Activated T-cell treated with anti-CD3 and anti-CD28 coated beads, Interleukin-2, amount 50 U/mL, for 4 hours (primary cell): ENCODE results near the gene TRIM65. TPM values are rescaled to one million over a fixed set of nuclear protein-coding genes. Genes with fewer than 3 reads are reported as not detected.

Experiments
- ATAC-seq, 2 donors: fragments of 200-7000 bp; cut with Tn5 transposase; one replicate each; pipeline ENCODE4 v1.10.0; 2021
- DNase-seq: peaks from one replicate; pipeline ENCODE4 v3.0.0-alpha.2; 2020
- H3K27me3 Mint-ChIP-seq: one replicate; pipeline ENCODE4 v1.8.0; 2021; ENCODE audit warnings: low read depth, mixed read lengths
- H3K36me3 Mint-ChIP-seq: one replicate; pipeline ENCODE4 v1.8.0; 2022; ENCODE audit warnings: mixed read lengths; ENCODE audit not compliant: insufficient read depth
- H3K4me1 Mint-ChIP-seq: one replicate; pipeline ENCODE4 v1.8.0; 2021; ENCODE audit warnings: low read depth, mixed read lengths
- H3K4me3 Mint-ChIP-seq: one replicate; pipeline ENCODE4 v1.8.0; 2021; ENCODE audit warnings: mild to moderate bottlenecking, moderate library complexity, mixed read lengths
- H3K9me3 Mint-ChIP-seq: one replicate; pipeline ENCODE4 v1.8.0; 2021; ENCODE audit warnings: mixed read lengths
- total RNA-seq, 3 donors: library from RNA; stranded (reverse); gene quantifications; one replicate each; pipeline ENCODE4 v1.2.1, GENCODE V29; 2021

The TRIM65 gene
- total RNA-seq, 3 donors from 2014 or later, result 35.3 to 46.9 (median 43.7) TPM

GRCh38 chr17:75909051-75909811 is 12.5 kb upstream of the TRIM65 start:
- peaks cover 6% of the 10 kb centered on the region for H3K4me1 Mint-ChIP-seq
- ATAC-seq (no peak), DNase-seq (no peak)
- H3K27me3 Mint-ChIP-seq, result no peaks in the 10 kb centered on the region
- H3K9me3 Mint-ChIP-seq, result no peaks in the 10 kb centered on the region
- peaks cover under 1% of the 10 kb centered on the region for H3K36me3 Mint-ChIP-seq
- no peak overlapping the region for H3K4me3 Mint-ChIP-seq

- ATAC-seq, result no peak
- Mint-ChIP-seq H3K36me3 (peaks cover 2% of the 10 kb centered on the region), H3K4me3 (no peak overlapping the region), H3K27me3 (no peaks in the 10 kb centered on the region), H3K4me1 (peaks cover 10% of the 10 kb centered on the region), H3K9me3 (no peaks in the 10 kb centered on the region)
- DNase-seq, result no peak
Measured at GRCh38 chr17:75908201-75908600, 11.4 kb upstream of the TRIM65 start.

GRCh38 chr17:75906143-75906884 is 9.6 kb upstream of the TRIM65 start:
- ATAC-seq (no peak), DNase-seq (no peak)
- Mint-ChIP-seq H3K36me3 (peaks cover 5% of the 10 kb centered on the region), H3K9me3 (no peaks in the 10 kb centered on the region), H3K4me3 (peak overlapping the region; percentile 48), H3K27me3 (no peaks in the 10 kb centered on the region), H3K4me1 (peaks cover 10% of the 10 kb centered on the region)

GRCh38 chr17:75904749-75905521 is 8.2 kb upstream of the TRIM65 start, which contains the start of gene MRPL38:
Gene MRPL38, minus strand, starts transcription at chr17:75904884. Its CDS starts 9 bp downstream, at chr17:75904875.
- Mint-ChIP-seq H3K4me1 (peaks cover 8% of the 10 kb centered on the region), H3K9me3 (no peaks in the 10 kb centered on the region), H3K36me3 (peaks cover 10% of the 10 kb centered on the region), H3K27me3 (no peaks in the 10 kb centered on the region), H3K4me3 (peak within 1 kb of the TSS; percentile 95)
- DNase-seq, result peak; percentile 89
- ATAC-seq, result peak; percentile 97 to 98

- Mint-ChIP-seq H3K4me3 (no peak overlapping the region), H3K9me3 (no peaks in the 10 kb centered on the region), H3K36me3 (peaks cover 17% of the 10 kb centered on the region), H3K27me3 (no peaks in the 10 kb centered on the region), H3K4me1 (peaks cover 11% of the 10 kb centered on the region)
- no peak for ATAC-seq
- no peak for DNase-seq
Measured at GRCh38 chr17:75902406-75902805, 5.7 kb upstream of the TRIM65 start.

- H3K27me3 Mint-ChIP-seq, result no peaks in the 10 kb centered on the region
- DNase-seq, result no peak
Measured at GRCh38 chr17:75901727-75902126, 5.0 kb upstream of the TRIM65 start.

GRCh38 chr17:75900691-75901533 is 4.2 kb upstream of the TRIM65 start:
- ATAC-seq (no peak), DNase-seq (no peak)
- Mint-ChIP-seq H3K4me3 (no peak overlapping the region), H3K9me3 (no peaks in the 10 kb centered on the region), H3K36me3 (peaks cover 18% of the 10 kb centered on the region), H3K4me1 (peaks cover 10% of the 10 kb centered on the region), H3K27me3 (no peaks in the 10 kb centered on the region)

More at GRCh38 chr17:75901727-75902126, 5.0 kb upstream of the TRIM65 start:
- H3K4me1 Mint-ChIP-seq, result peaks cover 14% of the 10 kb centered on the region
- no peak for ATAC-seq
- H3K36me3 Mint-ChIP-seq, result peaks cover 18% of the 10 kb centered on the region
- H3K4me3 Mint-ChIP-seq, result no peak overlapping the region
- H3K9me3 Mint-ChIP-seq, result no peaks in the 10 kb centered on the region

GRCh38 chr17:75899767-75900468 is 3.2 kb upstream of the TRIM65 start:
- Mint-ChIP-seq H3K27me3 (no peaks in the 10 kb centered on the region), H3K4me3 (no peak overlapping the region), H3K9me3 (no peaks in the 10 kb centered on the region), H3K36me3 (peaks cover 18% of the 10 kb centered on the region), H3K4me1 (peaks cover 20% of the 10 kb centered on the region)
- DNase-seq, result no peak
- no peak for ATAC-seq

- Mint-ChIP-seq H3K27me3 (no peaks in the 10 kb centered on the region), H3K4me1 (peaks cover 21% of the 10 kb centered on the region), H3K4me3 (no peak overlapping the region), H3K36me3 (peaks cover 18% of the 10 kb centered on the region), H3K9me3 (no peaks in the 10 kb centered on the region)
- ATAC-seq (no peak), DNase-seq (no peak)
Measured at GRCh38 chr17:75899353-75899752, 2.6 kb upstream of the TRIM65 start.

GRCh38 chr17:75898791-75899190 is 2.0 kb upstream of the TRIM65 start:
- H3K27me3 Mint-ChIP-seq, result no peaks in the 10 kb centered on the region
- no peaks in the 10 kb centered on the region for H3K9me3 Mint-ChIP-seq
- H3K36me3 Mint-ChIP-seq, result peaks cover 18% of the 10 kb centered on the region
- DNase-seq (no peak), ATAC-seq (no peak)
- no peak overlapping the region for H3K4me3 Mint-ChIP-seq
- H3K4me1 Mint-ChIP-seq, result peaks cover 24% of the 10 kb centered on the region

GRCh38 chr17:75898065-75898464 is 1.3 kb upstream of the TRIM65 start:
- H3K4me1 Mint-ChIP-seq, result peaks cover 25% of the 10 kb centered on the region
- H3K36me3 Mint-ChIP-seq, result peaks cover 16% of the 10 kb centered on the region
- H3K4me3 Mint-ChIP-seq, result peak overlapping the region; percentile 71
- DNase-seq (no peak), ATAC-seq (no peak)
- H3K9me3 Mint-ChIP-seq, result no peaks in the 10 kb centered on the region
- no peaks in the 10 kb centered on the region for H3K27me3 Mint-ChIP-seq

- Mint-ChIP-seq H3K9me3 (no peaks in the 10 kb centered on the region), H3K27me3 (no peaks in the 10 kb centered on the region), H3K4me3 (peak overlapping the region; percentile 71), H3K36me3 (peaks cover 16% of the 10 kb centered on the region), H3K4me1 (peaks cover 25% of the 10 kb centered on the region)
- ATAC-seq, result no peak
- no peak for DNase-seq
Measured at GRCh38 chr17:75897160-75898019, 639 bp upstream of the TRIM65 start.
